Calu3 (cell line): ENCODE results near the gene ACE. TPM values are rescaled to one million over a fixed set of nuclear protein-coding genes. Genes with fewer than 3 reads are reported as not detected.

Experiments
- BruUV-seq: library from RNA; stranded (reverse); fragments of 400-500 nt; replicated peaks from 2 replicates; lab custom pipeline; 2021; lab: Mats Ljungman, UMichigan
- CTCF ChIA-PET: fragments of 300-600 bp; sonication (Branson Sonifier 250); formaldehyde crosslinking; loops from one replicate; lab custom pipeline; 2022; ENCODE audit warnings: antibody characterized with exemption; lab: Charles Lee
- DNase-seq: peaks from one replicate; pipeline ENCODE4 v3.0.0; 2022
- H3K27ac Mint-ChIP-seq: one replicate; pipeline ENCODE4 v1.8.0; 2022; ENCODE audit warnings: mixed read lengths; ENCODE audit not compliant: unreplicated experiment
- H3K27me3 Mint-ChIP-seq: one replicate; pipeline ENCODE4 v1.8.0; 2022; ENCODE audit warnings: mixed read lengths; ENCODE audit not compliant: unreplicated experiment
- H3K36me3 Mint-ChIP-seq: one replicate; pipeline ENCODE4 v1.8.0; 2022; ENCODE audit warnings: mild to moderate bottlenecking, moderate library complexity, mixed read lengths; ENCODE audit not compliant: insufficient read depth, unreplicated experiment
- H3K4me1 Mint-ChIP-seq: one replicate; pipeline ENCODE4 v1.8.0; 2022; ENCODE audit warnings: mild to moderate bottlenecking, low read depth, mixed read lengths; ENCODE audit not compliant: unreplicated experiment
- H3K4me3 Mint-ChIP-seq: one replicate; pipeline ENCODE4 v1.8.0; 2022; ENCODE audit warnings: mild to moderate bottlenecking, low read depth, moderate library complexity, mixed read lengths; ENCODE audit not compliant: unreplicated experiment
- H3K9me3 Mint-ChIP-seq: one replicate; pipeline ENCODE4 v1.8.0; 2022; ENCODE audit warnings: low read depth, mixed read lengths; ENCODE audit not compliant: unreplicated experiment
- intact Hi-C: fragments of 100-400 bp; cut with micrococcal nuclease; formaldehyde crosslinking; loops from one replicate; pipeline ENCODE4 v1.10.0; 2022; ENCODE audit not compliant: unreplicated experiment
- total RNA-seq: library from RNA; stranded (reverse); gene quantifications from 2 replicates; pipeline ENCODE4 v1.2.3, GENCODE V29; 2022
- TF ChIP-seq, protein P1 (sequence below): fragments of 200-600 bp; IDR thresholded peaks from one replicate; pipeline ENCODE4 v1.8.0; 2022; ENCODE audit warnings: antibody characterized with exemption; ENCODE audit not compliant: unreplicated experiment

Gene ACE
- total RNA-seq, 1 experiment from 2014 or later = 5.9 TPM

DNA sequence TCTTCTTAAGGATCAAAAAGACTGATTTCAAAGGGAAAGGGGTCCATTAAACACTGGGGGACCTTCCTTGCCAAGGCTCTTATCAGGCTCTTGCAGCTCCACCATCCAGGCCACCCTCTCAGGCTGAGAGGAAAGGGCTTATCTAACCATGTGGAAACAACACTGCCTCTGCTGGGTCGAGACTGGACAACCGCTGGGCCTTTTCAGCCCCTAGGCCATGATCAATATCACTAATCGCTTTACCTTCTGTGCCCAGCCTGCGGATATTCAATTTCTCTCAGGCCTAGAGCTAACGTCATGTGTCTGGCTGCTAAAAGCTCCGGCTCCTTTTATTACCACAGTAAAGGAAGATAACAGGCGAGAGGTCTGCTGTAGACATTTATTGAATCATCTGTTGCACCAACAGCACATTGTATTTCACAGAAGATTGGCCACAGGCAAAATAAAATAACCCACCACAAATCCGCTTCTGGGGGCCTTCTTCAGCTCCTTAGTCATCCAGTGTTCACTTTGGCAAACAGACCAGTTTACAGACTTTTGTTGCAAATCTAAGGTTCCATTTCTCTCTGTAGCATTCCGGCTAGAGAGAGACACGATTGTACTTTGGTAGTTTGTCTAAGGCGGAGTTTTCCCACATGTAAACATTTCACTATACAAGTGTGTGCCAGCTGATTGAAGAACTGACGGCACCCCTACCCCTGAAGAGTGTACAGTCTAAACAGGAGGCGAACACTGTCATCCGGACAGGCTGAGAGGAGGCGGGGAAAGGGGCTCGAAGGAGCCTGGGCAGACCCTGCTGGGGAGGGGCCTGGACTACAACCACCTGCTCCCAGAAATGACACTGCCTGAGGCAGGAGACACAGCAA, 44.7 kb upstream of the ACE start:
- BruUV-seq = no TSS peak
- H3K27ac Mint-ChIP-seq = no peak overlapping the region
- DNase-seq = no peak
- H3K36me3 Mint-ChIP-seq = peaks cover 16% of the 10 kb centered on the region
- CTCF ChIA-PET = no interaction called here
- H3K4me3 Mint-ChIP-seq = no peak overlapping the region
- intact Hi-C loops = no loop called here
- TF ChIP-seq, protein P1, sequence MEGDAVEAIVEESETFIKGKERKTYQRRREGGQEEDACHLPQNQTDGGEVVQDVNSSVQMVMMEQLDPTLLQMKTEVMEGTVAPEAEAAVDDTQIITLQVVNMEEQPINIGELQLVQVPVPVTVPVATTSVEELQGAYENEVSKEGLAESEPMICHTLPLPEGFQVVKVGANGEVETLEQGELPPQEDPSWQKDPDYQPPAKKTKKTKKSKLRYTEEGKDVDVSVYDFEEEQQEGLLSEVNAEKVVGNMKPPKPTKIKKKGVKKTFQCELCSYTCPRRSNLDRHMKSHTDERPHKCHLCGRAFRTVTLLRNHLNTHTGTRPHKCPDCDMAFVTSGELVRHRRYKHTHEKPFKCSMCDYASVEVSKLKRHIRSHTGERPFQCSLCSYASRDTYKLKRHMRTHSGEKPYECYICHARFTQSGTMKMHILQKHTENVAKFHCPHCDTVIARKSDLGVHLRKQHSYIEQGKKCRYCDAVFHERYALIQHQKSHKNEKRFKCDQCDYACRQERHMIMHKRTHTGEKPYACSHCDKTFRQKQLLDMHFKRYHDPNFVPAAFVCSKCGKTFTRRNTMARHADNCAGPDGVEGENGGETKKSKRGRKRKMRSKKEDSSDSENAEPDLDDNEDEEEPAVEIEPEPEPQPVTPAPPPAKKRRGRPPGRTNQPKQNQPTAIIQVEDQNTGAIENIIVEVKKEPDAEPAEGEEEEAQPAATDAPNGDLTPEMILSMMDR = no peak
- no peaks in the 10 kb centered on the region for H3K27me3 Mint-ChIP-seq
- H3K9me3 Mint-ChIP-seq = no peaks in the 10 kb centered on the region
- H3K4me1 Mint-ChIP-seq = no peaks in the 10 kb centered on the region

- no TSS peak for BruUV-seq
- Mint-ChIP-seq H3K4me3 (no peak overlapping the region), H3K27me3 (no peaks in the 10 kb centered on the region), H3K36me3 (peaks cover 16% of the 10 kb centered on the region), H3K4me1 (no peaks in the 10 kb centered on the region), H3K27ac (no peak overlapping the region), H3K9me3 (no peaks in the 10 kb centered on the region)
- CTCF ChIA-PET = no interaction called here
- TF ChIP-seq, protein P1 = no peak
- DNase-seq = no peak
- intact Hi-C loops = no loop called here
Measured at GRCh38 chr17:63433746-63434591, 42.9 kb upstream of the ACE start.

DNA sequence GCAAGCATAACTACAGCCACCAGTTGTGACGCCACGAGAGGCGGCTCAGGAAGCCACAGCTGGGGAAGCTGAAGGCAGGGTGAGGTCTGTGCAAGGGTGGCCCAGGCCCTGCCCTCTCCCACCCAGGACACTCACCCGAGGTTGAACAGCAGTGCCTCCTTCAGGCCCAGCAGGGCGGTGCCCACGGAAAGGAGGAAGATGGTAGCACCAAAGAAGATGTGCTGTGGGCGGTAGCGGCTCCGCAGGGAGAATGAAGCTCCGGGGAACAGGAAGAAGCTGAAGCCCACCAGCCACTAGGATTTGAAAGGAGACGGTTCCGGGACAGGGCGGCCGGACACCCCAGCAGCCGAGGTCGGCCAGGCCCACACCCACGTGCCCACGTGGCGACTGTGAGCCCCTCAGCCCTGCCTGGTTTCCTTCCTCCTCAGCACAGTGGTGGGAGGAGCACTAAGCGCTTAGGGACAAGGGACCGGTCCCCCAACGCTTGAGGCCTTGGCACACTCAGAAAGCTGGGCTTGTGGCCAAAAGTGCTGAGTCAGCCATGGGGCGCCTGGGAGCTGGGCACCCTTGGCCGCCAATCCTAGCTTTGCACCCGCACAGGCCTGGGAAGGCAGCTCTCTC, 41.8 kb upstream of the ACE start:
- intact Hi-C loops = no loop called here
- H3K4me1 Mint-ChIP-seq = peaks cover 6% of the 10 kb centered on the region

More for the DNA sequence above, 41.8 kb upstream of the ACE start:
- CTCF ChIA-PET = interaction anchor here (0.6 to 2.5 kb wide), 2 partner anchors 39 to 43 kb away, joined by 5 to 7 read pairs; no protein-coding TSS in a partner anchor
- Mint-ChIP-seq H3K27me3 (no peaks in the 10 kb centered on the region), H3K4me3 (no peak overlapping the region), H3K9me3 (no peaks in the 10 kb centered on the region), H3K27ac (no peak overlapping the region), H3K36me3 (peaks cover 13% of the 10 kb centered on the region)
- DNase-seq = no peak
- BruUV-seq = no TSS peak
- TF ChIP-seq, protein P1 = no peak
